ENCODE results near the gene TMEM81. TPM values are rescaled to one million over a fixed set of nuclear protein-coding genes. Genes with fewer than 3 reads are reported as not detected.

TMEM81 gene
- total and polyA plus RNA-seq, 2 of the 8 experiments (the other 6 are each of a cell fraction or from before 2014, with no cell fraction given), result 2.1 to 5.9 TPM

DNA sequence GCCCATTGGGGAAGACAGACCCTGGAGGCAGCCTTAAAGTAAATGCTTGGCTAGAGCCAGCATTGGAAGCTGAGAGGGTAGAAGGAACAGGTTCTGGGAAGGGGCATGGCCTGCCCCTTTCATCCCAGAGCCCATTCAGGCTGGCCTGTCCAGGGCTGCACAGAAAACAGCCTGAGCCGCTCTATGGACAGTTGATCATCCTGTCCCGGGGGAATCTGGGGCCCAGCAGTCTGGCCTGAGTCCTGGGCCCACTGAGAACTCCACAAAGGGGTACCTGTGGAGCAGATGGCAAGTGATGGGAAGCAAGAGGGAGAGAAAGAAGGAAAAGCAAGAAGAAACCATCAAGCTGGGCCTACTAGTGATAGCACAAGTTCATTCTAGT is 13.2 kb downstream of the TMEM81 start:
- FAIRE-seq (no peak), DNase-seq (ENCODE audit: low read depth in 1 of 2, low spot score in 2 of 2) (no peak)
- Histone ChIP-seq H3K4me3 (ENCODE audit: extremely low read depth in 1 of 4, insufficient read depth in 2 of 4, low read depth in 3 of 4, low read length in 4 of 4) (no peak overlapping the region), H3K23ac (ENCODE audit: insufficient read length) (no peak overlapping the region), H3K4ac (replicated peaks; ENCODE audit: insufficient read length, low read depth, low read length) (no peak overlapping the region), H2AK5ac (ENCODE audit: low read depth, low read length) (no peak overlapping the region), H4K20me1 (replicated peaks in 1 of 2; ENCODE audit: control insufficient read depth in 1 of 2, insufficient read depth in 2 of 2, low read length in 2 of 2) (peaks cover 0 to 1% of the 10 kb centered on the region in 2 experiments), H3K4me2 (ENCODE audit: insufficient read depth in 1 of 2, low read depth in 2 of 2, low read length in 2 of 2) (no peak overlapping the region), H2BK12ac (ENCODE audit: low read depth, low read length) (no peak overlapping the region), H3K9me3 (ENCODE audit: insufficient read depth in 2 of 2, low read depth in 1 of 2, low read length in 1 of 2) (no peaks in the 10 kb centered on the region), H2AFZ (ENCODE audit: low read length) (no peak overlapping the region), H2BK20ac (ENCODE audit: low read length) (no peak overlapping the region), H3K79me2 (ENCODE audit: control insufficient read depth in 1 of 2, insufficient read depth in 2 of 2, low read length in 2 of 2) (no peaks in the 10 kb centered on the region), H4K8ac (ENCODE audit: extremely low read depth, insufficient read depth, low read length) (no peak overlapping the region), H3K14ac (ENCODE audit: insufficient read length) (no peak overlapping the region), H3K9ac (replicated peaks in 1 of 4; ENCODE audit: extremely low read depth in 1 of 4, low read depth in 3 of 4, low read length in 3 of 4) (no peak overlapping the region), H3K27me3 (replicated peaks in 1 of 4; ENCODE audit: control insufficient read depth in 3 of 4, extremely low read depth in 1 of 4, insufficient read depth in 3 of 4, low read length in 3 of 4) (no peaks in the 10 kb centered on the region), H3K79me1 (ENCODE audit: low read depth, low read length) (no peaks in the 10 kb centered on the region), H3K36me3 (ENCODE audit: control insufficient read depth in 2 of 4, insufficient read depth in 4 of 4, low read length in 3 of 4) (no peaks in the 10 kb centered on the region), H4K5ac (ENCODE audit: insufficient read length, low read depth, low read length) (no peak overlapping the region), H3K23me2 (ENCODE audit: low read depth, low read length) (no peaks in the 10 kb centered on the region), H4K91ac (replicated peaks; ENCODE audit: insufficient read length, low read length) (no peak overlapping the region), H3K4me1 (replicated peaks in 1 of 4; ENCODE audit: control insufficient read depth in 3 of 4, insufficient read depth in 4 of 4, low read length in 3 of 4) (no peaks in the 10 kb centered on the region), H3K56ac (replicated peaks; ENCODE audit: insufficient read length, low read depth, low read length) (no peak overlapping the region), H2BK15ac (ENCODE audit: low read length) (no peak overlapping the region), H2BK120ac (replicated peaks; ENCODE audit: low read depth, low read length) (no peak overlapping the region), H3K27ac (ENCODE audit: low read depth, low read length) (no peak overlapping the region), H3K18ac (ENCODE audit: extremely low read depth, low read length) (no peak overlapping the region), H2BK5ac (ENCODE audit: low read depth, low read length) (no peak overlapping the region)
- WGBS, 2 experiments (ENCODE audit: extremely low coverage in 1 of 2, insufficient coverage in 1 of 2, insufficient read length in 1 of 2, insufficient replicate concordance in 2 of 2, low coverage in 1 of 2, low lambda C conversion rate in 2 of 2, missing lambda C conversion rate in 1 of 2), result 84% methylated on average over 2 of the region's 2 CpGs; no CpG with 5 or more reads in 1 of the 2 experiments
- POLR2A ChIA-PET (ENCODE audit: partially characterized antibody), result interaction anchor here (0.7 to 1.3 kb wide), 3 partner anchors 9 to 120 kb away, joined by 3 read pairs; no protein-coding TSS in a partner anchor
- TF ChIP-seq SIN3A (conservative IDR thresholded peaks at IDR 0.05 in 1 of 2, IDR thresholded peaks at IDR 0.05 in 1 of 2; ENCODE audit: low read depth in 1 of 2, low read length in 2 of 2), result no peak
- TF ChIP-seq HDAC6 (IDR thresholded peaks at IDR 0.05; ENCODE audit: low read depth, low read length), result no peak
- TF ChIP-seq CBX8 (IDR thresholded peaks at IDR 0.05; ENCODE audit: borderline replicate concordance, low read depth, low read length), result no peak
- TF ChIP-seq KDM4A (IDR thresholded peaks at IDR 0.05; ENCODE audit: low read depth, low read length, severe bottlenecking), result no peak
- TF ChIP-seq EP300 (IDR thresholded peaks at IDR 0.05; ENCODE audit: borderline replicate concordance in 1 of 2, low read depth in 2 of 2, low read length in 2 of 2), result no peak
- no peak for TF ChIP-seq ZNF274 (IDR thresholded peaks at IDR 0.05; ENCODE audit: borderline replicate concordance, extremely low read depth, low read length)
- TF ChIP-seq GABPA (IDR thresholded peaks at IDR 0.05; ENCODE audit: borderline replicate concordance, insufficient read depth, low read length), result no peak
- no peak for TF ChIP-seq CHD1 (IDR thresholded peaks at IDR 0.05; ENCODE audit: low read depth, low read length)
- CTCF ChIA-PET (ENCODE audit: partially characterized antibody), result interaction anchor here (0.7 to 38.9 kb wide), 5 partner anchors 9 to 248 kb away, joined by 4 to 1336 read pairs (median 8); no protein-coding TSS in a partner anchor
